ENCODE measurements around the gene PHLPP2.

Gene PHLPP2

DNA sequence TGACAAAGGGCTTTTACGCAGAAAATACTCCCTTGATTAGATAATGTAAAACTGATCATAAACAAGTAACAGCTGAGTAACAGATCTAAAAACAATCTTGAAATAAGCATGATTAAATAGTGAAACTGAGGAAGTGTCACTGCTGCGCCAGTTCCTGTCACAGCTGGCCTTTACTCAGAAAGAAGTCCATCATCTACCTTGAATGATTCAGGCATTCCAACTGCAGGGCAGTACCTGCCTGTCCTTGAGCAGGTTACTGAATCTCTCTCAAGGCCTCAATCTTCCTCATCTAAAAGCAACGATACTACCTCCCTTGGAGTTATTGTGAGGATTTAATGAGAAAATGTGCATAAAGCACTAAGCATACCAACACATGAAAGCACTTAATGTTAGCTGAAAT lies 12.7 kb downstream of the PHLPP2 start:
- no peak for ATAC-seq
- TF ChIP-seq, protein P1, sequence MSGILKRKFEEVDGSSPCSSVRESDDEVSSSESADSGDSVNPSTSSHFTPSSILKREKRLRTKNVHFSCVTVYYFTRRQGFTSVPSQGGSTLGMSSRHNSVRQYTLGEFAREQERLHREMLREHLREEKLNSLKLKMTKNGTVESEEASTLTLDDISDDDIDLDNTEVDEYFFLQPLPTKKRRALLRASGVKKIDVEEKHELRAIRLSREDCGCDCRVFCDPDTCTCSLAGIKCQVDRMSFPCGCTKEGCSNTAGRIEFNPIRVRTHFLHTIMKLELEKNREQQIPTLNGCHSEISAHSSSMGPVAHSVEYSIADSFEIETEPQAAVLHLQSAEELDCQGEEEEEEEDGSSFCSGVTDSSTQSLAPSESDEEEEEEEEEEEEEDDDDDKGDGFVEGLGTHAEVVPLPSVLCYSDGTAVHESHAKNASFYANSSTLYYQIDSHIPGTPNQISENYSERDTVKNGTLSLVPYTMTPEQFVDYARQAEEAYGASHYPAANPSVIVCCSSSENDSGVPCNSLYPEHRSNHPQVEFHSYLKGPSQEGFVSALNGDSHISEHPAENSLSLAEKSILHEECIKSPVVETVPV (CRISPR knock-in tag; IDR thresholded peaks at IDR 0.05) = no peak
- TF ChIP-seq, protein P2, sequence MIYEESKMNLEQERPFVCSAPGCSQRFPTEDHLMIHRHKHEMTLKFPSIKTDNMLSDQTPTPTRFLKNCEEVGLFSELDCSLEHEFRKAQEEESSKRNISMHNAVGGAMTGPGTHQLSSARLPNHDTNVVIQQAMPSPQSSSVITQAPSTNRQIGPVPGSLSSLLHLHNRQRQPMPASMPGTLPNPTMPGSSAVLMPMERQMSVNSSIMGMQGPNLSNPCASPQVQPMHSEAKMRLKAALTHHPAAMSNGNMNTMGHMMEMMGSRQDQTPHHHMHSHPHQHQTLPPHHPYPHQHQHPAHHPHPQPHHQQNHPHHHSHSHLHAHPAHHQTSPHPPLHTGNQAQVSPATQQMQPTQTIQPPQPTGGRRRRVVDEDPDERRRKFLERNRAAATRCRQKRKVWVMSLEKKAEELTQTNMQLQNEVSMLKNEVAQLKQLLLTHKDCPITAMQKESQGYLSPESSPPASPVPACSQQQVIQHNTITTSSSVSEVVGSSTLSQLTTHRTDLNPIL (CRISPR knock-in tag; IDR thresholded peaks at IDR 0.05; ENCODE audit: low read depth) = no peak
- TF ChIP-seq BACH2 (CRISPR knock-in tag; IDR thresholded peaks at IDR 0.05; ENCODE audit: borderline replicate concordance) = no peak
- TF ChIP-seq, protein P3, sequence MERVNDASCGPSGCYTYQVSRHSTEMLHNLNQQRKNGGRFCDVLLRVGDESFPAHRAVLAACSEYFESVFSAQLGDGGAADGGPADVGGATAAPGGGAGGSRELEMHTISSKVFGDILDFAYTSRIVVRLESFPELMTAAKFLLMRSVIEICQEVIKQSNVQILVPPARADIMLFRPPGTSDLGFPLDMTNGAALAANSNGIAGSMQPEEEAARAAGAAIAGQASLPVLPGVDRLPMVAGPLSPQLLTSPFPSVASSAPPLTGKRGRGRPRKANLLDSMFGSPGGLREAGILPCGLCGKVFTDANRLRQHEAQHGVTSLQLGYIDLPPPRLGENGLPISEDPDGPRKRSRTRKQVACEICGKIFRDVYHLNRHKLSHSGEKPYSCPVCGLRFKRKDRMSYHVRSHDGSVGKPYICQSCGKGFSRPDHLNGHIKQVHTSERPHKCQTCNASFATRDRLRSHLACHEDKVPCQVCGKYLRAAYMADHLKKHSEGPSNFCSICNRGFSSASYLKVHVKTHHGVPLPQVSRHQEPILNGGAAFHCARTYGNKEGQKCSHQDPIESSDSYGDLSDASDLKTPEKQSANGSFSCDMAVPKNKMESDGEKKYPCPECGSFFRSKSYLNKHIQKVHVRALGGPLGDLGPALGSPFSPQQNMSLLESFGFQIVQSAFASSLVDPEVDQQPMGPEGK (CRISPR knock-in tag; IDR thresholded peaks at IDR 0.05; ENCODE audit: borderline replicate concordance) = no peak
- TF ChIP-seq RARB (CRISPR knock-in tag; IDR thresholded peaks at IDR 0.05) = no peak
- no peak for TF ChIP-seq ISL1 (CRISPR knock-in tag; IDR thresholded peaks at IDR 0.05)
- TF ChIP-seq TCF4 (CRISPR knock-in tag; IDR thresholded peaks at IDR 0.05; ENCODE audit: borderline replicate concordance) = no peak
- TF ChIP-seq GLIS3 (CRISPR knock-in tag; IDR thresholded peaks at IDR 0.05) = no peak
- no peak for TF ChIP-seq ZNF565 (CRISPR knock-in tag; conservative IDR thresholded peaks at IDR 0.05; ENCODE audit: low read depth)
- no peak for TF ChIP-seq PPARA (CRISPR knock-in tag; IDR thresholded peaks at IDR 0.05; ENCODE audit: borderline replicate concordance)
- TF ChIP-seq, protein P4, sequence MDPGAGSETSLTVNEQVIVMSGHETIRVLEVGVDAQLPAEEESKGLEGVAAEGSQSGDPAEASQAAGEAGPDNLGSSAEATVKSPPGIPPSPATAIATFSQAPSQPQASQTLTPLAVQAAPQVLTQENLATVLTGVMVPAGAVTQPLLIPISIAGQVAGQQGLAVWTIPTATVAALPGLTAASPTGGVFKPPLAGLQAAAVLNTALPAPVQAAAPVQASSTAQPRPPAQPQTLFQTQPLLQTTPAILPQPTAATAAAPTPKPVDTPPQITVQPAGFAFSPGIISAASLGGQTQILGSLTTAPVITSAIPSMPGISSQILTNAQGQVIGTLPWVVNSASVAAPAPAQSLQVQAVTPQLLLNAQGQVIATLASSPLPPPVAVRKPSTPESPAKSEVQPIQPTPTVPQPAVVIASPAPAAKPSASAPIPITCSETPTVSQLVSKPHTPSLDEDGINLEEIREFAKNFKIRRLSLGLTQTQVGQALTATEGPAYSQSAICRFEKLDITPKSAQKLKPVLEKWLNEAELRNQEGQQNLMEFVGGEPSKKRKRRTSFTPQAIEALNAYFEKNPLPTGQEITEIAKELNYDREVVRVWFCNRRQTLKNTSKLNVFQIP (CRISPR knock-in tag; IDR thresholded peaks at IDR 0.05; ENCODE audit: borderline replicate concordance, low read depth) = no peak
- TF ChIP-seq, protein P5, sequence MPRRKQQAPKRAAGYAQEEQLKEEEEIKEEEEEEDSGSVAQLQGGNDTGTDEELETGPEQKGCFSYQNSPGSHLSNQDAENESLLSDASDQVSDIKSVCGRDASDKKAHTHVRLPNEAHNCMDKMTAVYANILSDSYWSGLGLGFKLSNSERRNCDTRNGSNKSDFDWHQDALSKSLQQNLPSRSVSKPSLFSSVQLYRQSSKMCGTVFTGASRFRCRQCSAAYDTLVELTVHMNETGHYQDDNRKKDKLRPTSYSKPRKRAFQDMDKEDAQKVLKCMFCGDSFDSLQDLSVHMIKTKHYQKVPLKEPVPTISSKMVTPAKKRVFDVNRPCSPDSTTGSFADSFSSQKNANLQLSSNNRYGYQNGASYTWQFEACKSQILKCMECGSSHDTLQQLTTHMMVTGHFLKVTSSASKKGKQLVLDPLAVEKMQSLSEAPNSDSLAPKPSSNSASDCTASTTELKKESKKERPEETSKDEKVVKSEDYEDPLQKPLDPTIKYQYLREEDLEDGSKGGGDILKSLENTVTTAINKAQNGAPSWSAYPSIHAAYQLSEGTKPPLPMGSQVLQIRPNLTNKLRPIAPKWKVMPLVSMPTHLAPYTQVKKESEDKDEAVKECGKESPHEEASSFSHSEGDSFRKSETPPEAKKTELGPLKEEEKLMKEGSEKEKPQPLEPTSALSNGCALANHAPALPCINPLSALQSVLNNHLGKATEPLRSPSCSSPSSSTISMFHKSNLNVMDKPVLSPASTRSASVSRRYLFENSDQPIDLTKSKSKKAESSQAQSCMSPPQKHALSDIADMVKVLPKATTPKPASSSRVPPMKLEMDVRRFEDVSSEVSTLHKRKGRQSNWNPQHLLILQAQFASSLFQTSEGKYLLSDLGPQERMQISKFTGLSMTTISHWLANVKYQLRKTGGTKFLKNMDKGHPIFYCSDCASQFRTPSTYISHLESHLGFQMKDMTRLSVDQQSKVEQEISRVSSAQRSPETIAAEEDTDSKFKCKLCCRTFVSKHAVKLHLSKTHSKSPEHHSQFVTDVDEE (CRISPR knock-in tag; IDR thresholded peaks at IDR 0.05) = no peak
- no peak for TF ChIP-seq OSR1 (CRISPR knock-in tag; IDR thresholded peaks at IDR 0.05)
- TF ChIP-seq CSDC2 (CRISPR knock-in tag; IDR thresholded peaks at IDR 0.05) = no peak

DNA sequence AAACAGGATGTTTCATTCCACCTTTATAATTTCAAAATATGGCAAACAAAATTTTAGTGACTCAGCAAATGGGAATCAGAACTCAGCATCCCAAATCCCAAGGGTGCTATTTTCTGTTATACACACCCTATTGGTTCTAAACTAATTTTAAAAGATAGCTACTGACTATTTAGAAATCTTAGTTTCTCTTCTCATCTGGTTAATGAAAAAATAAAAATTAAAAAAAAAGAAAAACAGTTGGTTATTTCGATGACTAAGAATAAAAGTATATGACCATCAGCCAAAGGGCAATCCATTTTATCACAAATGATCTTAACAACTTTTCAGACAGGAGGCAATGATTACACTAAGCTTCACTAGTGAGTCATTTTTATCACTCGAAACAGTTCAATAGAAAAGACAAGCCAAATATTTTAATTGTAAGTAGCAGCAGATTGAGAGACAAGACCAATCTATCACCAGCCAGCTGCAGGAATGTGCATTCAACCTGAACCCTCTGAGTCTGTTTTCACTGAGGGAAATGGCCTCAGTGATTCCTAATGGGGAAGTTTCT lies 15.2 kb downstream of the PHLPP2 start:
- ATAC-seq = peak; percentile 71
- TF ChIP-seq OSR1 (CRISPR knock-in tag; IDR thresholded peaks at IDR 0.05) (no peak), ZFP3 (CRISPR knock-in tag; IDR thresholded peaks at IDR 0.05) (no peak), ZFP30 (CRISPR knock-in tag; IDR thresholded peaks at IDR 0.05) (no peak), PPARA (CRISPR knock-in tag; IDR thresholded peaks at IDR 0.05; ENCODE audit: borderline replicate concordance) (no peak), CSDC2 (CRISPR knock-in tag; IDR thresholded peaks at IDR 0.05) (no peak), GLIS3 (CRISPR knock-in tag; IDR thresholded peaks at IDR 0.05) (no peak), ZNF565 (CRISPR knock-in tag; conservative IDR thresholded peaks at IDR 0.05; ENCODE audit: low read depth) (no peak), ZC3H10 (CRISPR knock-in tag; IDR thresholded peaks at IDR 0.05) (no peak), ZNF8 (CRISPR knock-in tag; IDR thresholded peaks at IDR 0.05) (no peak)
- TF ChIP-seq, protein P1 (CRISPR knock-in tag; IDR thresholded peaks at IDR 0.05) = no peak
- TF ChIP-seq, protein P5 (CRISPR knock-in tag; IDR thresholded peaks at IDR 0.05) = no peak
- TF ChIP-seq, protein P4 (CRISPR knock-in tag; IDR thresholded peaks at IDR 0.05; ENCODE audit: borderline replicate concordance, low read depth) = no peak
- TF ChIP-seq, protein P3 (CRISPR knock-in tag; IDR thresholded peaks at IDR 0.05; ENCODE audit: borderline replicate concordance) = no peak
- TF ChIP-seq, protein P2 (CRISPR knock-in tag; IDR thresholded peaks at IDR 0.05; ENCODE audit: low read depth) = no peak
